Calu3 (cell line): ENCODE results near the gene TRMT2A. TPM values are rescaled to one million over a fixed set of nuclear protein-coding genes. Genes with fewer than 3 reads are reported as not detected.

Experiments used
- BruUV-seq: library from RNA; stranded (reverse); fragments of 400-500 nt; replicated peaks from 2 replicates; lab custom pipeline; 2021; lab: Mats Ljungman, UMichigan
- CTCF ChIA-PET: fragments of 300-600 bp; sonication (Branson Sonifier 250); formaldehyde crosslinking; loops from one replicate; lab custom pipeline; 2022; ENCODE audit warnings: antibody characterized with exemption; lab: Charles Lee
- DNase-seq: peaks from one replicate; pipeline ENCODE4 v3.0.0; 2022
- H3K27ac Mint-ChIP-seq: one replicate; pipeline ENCODE4 v1.8.0; 2022; ENCODE audit warnings: mixed read lengths; ENCODE audit not compliant: unreplicated experiment
- H3K27me3 Mint-ChIP-seq: one replicate; pipeline ENCODE4 v1.8.0; 2022; ENCODE audit warnings: mixed read lengths; ENCODE audit not compliant: unreplicated experiment
- H3K36me3 Mint-ChIP-seq: one replicate; pipeline ENCODE4 v1.8.0; 2022; ENCODE audit warnings: mild to moderate bottlenecking, moderate library complexity, mixed read lengths; ENCODE audit not compliant: insufficient read depth, unreplicated experiment
- H3K4me1 Mint-ChIP-seq: one replicate; pipeline ENCODE4 v1.8.0; 2022; ENCODE audit warnings: mild to moderate bottlenecking, low read depth, mixed read lengths; ENCODE audit not compliant: unreplicated experiment
- H3K4me3 Mint-ChIP-seq: one replicate; pipeline ENCODE4 v1.8.0; 2022; ENCODE audit warnings: mild to moderate bottlenecking, low read depth, moderate library complexity, mixed read lengths; ENCODE audit not compliant: unreplicated experiment
- H3K9me3 Mint-ChIP-seq: one replicate; pipeline ENCODE4 v1.8.0; 2022; ENCODE audit warnings: low read depth, mixed read lengths; ENCODE audit not compliant: unreplicated experiment
- intact Hi-C: fragments of 100-400 bp; cut with micrococcal nuclease; formaldehyde crosslinking; loops from one replicate; pipeline ENCODE4 v1.10.0; 2022; ENCODE audit not compliant: unreplicated experiment
- total RNA-seq: library from RNA; stranded (reverse); gene quantifications from 2 replicates; pipeline ENCODE4 v1.2.3, GENCODE V29; 2022
- TF ChIP-seq, protein P1 (sequence below): fragments of 200-600 bp; IDR thresholded peaks from one replicate; pipeline ENCODE4 v1.8.0; 2022; ENCODE audit warnings: antibody characterized with exemption; ENCODE audit not compliant: unreplicated experiment

The TRMT2A gene
- total RNA-seq, 1 experiment from 2014 or later: 63.0 TPM

- DNase-seq: no peak
- Mint-ChIP-seq H3K36me3 (peaks cover 68% of the 10 kb centered on the region), H3K4me1 (no peaks in the 10 kb centered on the region), H3K27me3 (no peaks in the 10 kb centered on the region), H3K9me3 (no peaks in the 10 kb centered on the region), H3K27ac (no peak overlapping the region), H3K4me3 (no peak overlapping the region)
- intact Hi-C loops: no loop called here
- TF ChIP-seq, protein P1, sequence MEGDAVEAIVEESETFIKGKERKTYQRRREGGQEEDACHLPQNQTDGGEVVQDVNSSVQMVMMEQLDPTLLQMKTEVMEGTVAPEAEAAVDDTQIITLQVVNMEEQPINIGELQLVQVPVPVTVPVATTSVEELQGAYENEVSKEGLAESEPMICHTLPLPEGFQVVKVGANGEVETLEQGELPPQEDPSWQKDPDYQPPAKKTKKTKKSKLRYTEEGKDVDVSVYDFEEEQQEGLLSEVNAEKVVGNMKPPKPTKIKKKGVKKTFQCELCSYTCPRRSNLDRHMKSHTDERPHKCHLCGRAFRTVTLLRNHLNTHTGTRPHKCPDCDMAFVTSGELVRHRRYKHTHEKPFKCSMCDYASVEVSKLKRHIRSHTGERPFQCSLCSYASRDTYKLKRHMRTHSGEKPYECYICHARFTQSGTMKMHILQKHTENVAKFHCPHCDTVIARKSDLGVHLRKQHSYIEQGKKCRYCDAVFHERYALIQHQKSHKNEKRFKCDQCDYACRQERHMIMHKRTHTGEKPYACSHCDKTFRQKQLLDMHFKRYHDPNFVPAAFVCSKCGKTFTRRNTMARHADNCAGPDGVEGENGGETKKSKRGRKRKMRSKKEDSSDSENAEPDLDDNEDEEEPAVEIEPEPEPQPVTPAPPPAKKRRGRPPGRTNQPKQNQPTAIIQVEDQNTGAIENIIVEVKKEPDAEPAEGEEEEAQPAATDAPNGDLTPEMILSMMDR: no peak
- no TSS peak for BruUV-seq
- CTCF ChIA-PET: no interaction called here
These were observed 22.7 kb downstream of the TRMT2A start for GRCh38 chr22:20094197-20094807.

DNA sequence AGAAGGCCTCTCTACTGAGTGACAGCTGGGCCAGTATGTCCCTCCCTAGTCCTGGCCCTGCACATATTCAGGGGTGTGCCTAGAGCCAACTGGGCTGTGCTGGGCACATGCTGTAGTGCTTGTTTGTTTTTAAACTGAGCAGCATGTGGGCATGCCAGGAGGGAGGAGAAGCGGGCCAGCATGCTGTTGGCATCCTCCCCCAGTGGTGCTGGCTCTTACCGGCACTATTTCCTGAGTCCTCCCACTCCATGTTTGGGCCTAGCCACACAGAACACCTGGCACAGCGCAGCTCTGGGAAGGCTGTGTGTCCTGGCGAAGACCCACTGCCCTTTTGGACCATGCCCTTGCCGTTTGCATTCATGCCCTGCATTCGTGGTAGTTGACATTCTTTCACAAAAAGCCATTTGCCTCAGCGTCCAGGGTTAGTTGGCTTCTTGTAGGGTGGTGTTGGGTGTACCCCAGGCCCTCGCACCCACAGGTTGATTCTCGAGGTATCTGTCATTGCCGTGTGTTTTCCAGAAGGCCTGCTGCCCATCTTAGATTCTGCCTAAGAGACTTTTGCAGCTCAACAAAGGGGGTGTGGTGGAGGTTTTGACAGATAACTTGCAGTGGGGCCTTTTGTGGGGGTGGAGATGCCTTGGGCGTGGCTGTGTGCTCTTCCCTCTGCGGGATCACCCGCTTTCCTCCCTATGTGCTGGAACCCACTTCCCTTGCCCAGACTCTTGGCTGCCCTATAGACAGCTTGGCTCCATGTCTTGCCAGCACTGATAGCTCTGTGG, 23.4 kb downstream of the TRMT2A start:
- Mint-ChIP-seq H3K36me3 (peaks cover 72% of the 10 kb centered on the region), H3K4me3 (no peak overlapping the region), H3K27me3 (no peaks in the 10 kb centered on the region), H3K4me1 (no peaks in the 10 kb centered on the region), H3K9me3 (no peaks in the 10 kb centered on the region), H3K27ac (no peak overlapping the region)
- no TSS peak for BruUV-seq
- intact Hi-C loops: no loop called here
- TF ChIP-seq, protein P1: no peak
- CTCF ChIA-PET: no interaction called here
- no peak for DNase-seq

DNA sequence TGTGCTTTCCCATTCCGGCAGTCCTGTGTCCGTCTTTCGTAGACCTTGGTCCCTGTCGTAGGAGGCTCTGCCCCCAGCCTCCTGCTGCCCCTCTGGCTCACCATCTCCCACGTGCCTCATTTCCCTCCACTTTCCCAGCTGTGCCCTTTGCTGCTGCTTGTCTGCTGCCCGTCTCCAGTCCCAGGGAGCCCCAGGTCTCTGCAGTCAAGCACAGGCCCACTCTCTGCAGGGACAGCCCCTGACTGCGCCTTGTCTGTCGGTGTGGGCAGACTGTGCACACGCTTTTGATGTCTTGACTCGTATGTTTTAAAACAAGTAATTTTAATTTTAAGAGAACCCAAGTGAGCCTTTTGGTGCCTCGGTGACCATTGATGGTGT, 24.6 kb downstream of the TRMT2A start:
- H3K36me3 Mint-ChIP-seq: peaks cover 78% of the 10 kb centered on the region
- TF ChIP-seq, protein P1: no peak
- intact Hi-C loops: no loop called here
- H3K4me1 Mint-ChIP-seq: no peaks in the 10 kb centered on the region
- H3K4me3 Mint-ChIP-seq: no peak overlapping the region
- no peaks in the 10 kb centered on the region for H3K27me3 Mint-ChIP-seq
- CTCF ChIA-PET: no interaction called here
- H3K9me3 Mint-ChIP-seq: no peaks in the 10 kb centered on the region
- no peak overlapping the region for H3K27ac Mint-ChIP-seq
- no peak for DNase-seq
- no TSS peak for BruUV-seq

DNA sequence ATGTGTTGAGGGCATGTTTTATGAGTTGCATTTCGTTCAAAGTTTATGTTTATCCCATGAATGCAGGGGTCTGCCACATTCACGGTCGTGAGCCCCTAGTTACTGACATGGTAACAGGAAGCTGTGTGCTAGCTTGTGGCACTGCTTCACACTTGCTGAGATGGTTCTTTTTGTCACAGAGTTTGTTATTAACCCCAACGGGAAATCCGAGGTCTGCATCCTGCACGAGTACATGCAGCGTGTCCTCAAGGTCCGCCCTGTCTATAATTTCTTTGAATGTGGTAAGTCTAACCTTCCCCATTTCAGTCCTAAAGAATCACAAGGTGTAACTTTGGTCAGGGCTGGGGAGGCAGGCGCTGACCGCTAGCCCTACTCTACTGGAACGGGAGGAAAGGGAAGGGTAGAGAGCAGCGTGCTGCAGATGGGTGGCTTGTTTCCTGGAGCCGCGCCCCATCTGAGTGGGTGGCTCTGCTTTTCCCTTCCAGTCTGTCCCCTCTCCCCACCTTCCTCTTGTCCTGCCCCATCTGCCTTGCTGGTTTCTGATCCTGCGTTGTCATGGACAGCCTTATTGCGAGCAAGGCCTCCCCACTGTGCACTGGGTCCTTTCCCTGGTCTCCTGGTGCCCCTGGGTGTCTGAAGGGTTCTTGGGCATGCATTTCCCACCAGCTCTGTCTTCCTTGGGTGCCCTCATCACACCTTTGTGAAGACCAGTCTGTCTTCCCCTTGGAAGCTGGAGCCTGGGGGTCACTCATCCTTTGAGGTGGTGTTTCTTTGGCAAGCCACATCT, 25.1 kb downstream of the TRMT2A start:
- CTCF ChIA-PET: no interaction called here
- no peaks in the 10 kb centered on the region for H3K9me3 Mint-ChIP-seq
- H3K4me1 Mint-ChIP-seq: no peaks in the 10 kb centered on the region
- H3K36me3 Mint-ChIP-seq: peaks cover 78% of the 10 kb centered on the region
- no peaks in the 10 kb centered on the region for H3K27me3 Mint-ChIP-seq
- TF ChIP-seq, protein P1: no peak
- DNase-seq: no peak
- BruUV-seq: no TSS peak
- H3K27ac Mint-ChIP-seq: no peak overlapping the region
- intact Hi-C loops: no loop called here
- H3K4me3 Mint-ChIP-seq: no peak overlapping the region
